Memory B cell (primary cell): ENCODE measurements around the gene FAM120AOS.

Experiments used
- ATAC-seq: fragments of 150-1000 bp; cut with Tn5 transposase; 2 replicates; pipeline ENCODE4 v1.10.0; 2021; ENCODE audit warnings: low read depth, mild to moderate bottlenecking, moderate library complexity
- DNase-seq, 2 donors: peaks; one replicate each; pipeline ENCODE4 v3.0.0; 2022; ENCODE audit warnings: low spot score in 2 of 2
- H3K27ac Mint-ChIP-seq: one replicate; pipeline ENCODE4 v1.8.0; 2022; ENCODE audit warnings: mild to moderate bottlenecking, moderate library complexity, mixed read lengths
- H3K27me3 Mint-ChIP-seq: one replicate; pipeline ENCODE4 v1.8.0; 2022; ENCODE audit warnings: mixed read lengths
- H3K36me3 Mint-ChIP-seq: one replicate; pipeline ENCODE4 v1.8.0; 2022; ENCODE audit warnings: mild to moderate bottlenecking, mixed read lengths
- H3K4me1 Mint-ChIP-seq: one replicate; pipeline ENCODE4 v1.8.0; 2022; ENCODE audit warnings: mixed read lengths
- H3K4me3 Mint-ChIP-seq: one replicate; pipeline ENCODE4 v1.8.0; 2022; ENCODE audit warnings: mild to moderate bottlenecking, moderate library complexity, mixed read lengths
- H3K9me3 Mint-ChIP-seq: one replicate; pipeline ENCODE4 v1.8.0; 2022; ENCODE audit warnings: mixed read lengths

The FAM120AOS gene

DNA sequence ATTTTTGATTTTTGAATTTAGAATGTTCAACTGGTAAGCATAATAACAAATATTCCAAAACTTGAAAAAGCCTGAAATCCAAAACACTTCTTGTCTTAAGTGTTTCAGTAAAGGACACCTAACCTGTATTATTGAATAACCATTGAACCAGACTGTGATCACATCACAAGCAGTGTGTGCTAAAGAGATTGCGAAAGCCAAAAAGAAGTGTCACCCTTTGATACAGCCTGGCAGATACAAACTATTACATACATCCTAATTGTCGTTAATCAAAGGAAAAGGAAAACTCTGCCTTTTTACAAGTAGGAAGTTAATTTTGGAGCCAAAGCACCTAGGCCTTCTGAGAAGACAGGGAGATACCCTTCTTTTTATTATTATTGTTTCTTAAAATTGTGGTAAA lies 8.4 kb upstream of the FAM120AOS start:
- no peak overlapping the region for H3K27ac Mint-ChIP-seq
- no peak for DNase-seq

DNA sequence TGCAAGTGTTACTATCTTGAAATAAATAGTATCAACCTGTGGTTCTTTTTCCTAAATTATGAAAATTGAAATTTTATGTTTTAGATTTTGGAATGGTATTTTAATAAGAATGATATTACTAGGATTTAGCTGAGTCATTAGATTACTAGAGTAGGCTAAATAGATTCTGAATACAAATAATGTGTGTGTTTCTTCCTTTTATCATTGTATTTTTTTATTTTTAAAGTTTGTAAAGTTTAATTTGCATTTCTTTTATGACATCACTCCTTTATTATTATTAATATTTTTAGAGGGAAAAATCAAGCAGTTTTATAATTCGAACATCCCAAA lies 8.0 kb upstream of the FAM120AOS start:
- H3K27ac Mint-ChIP-seq: peak overlapping the region; percentile 84
- no peak for ATAC-seq
- peaks cover 55% of the 10 kb centered on the region for H3K4me1 Mint-ChIP-seq
- H3K36me3 Mint-ChIP-seq: peaks cover 8% of the 10 kb centered on the region
- no peak overlapping the region for H3K4me3 Mint-ChIP-seq
- no peaks in the 10 kb centered on the region for H3K27me3 Mint-ChIP-seq
- H3K9me3 Mint-ChIP-seq: no peaks in the 10 kb centered on the region
- DNase-seq: no peak

More for the DNA sequence above, 8.4 kb upstream of the FAM120AOS start:
- Mint-ChIP-seq H3K36me3 (peaks cover 8% of the 10 kb centered on the region), H3K4me1 (peaks cover 55% of the 10 kb centered on the region), H3K4me3 (no peak overlapping the region), H3K9me3 (no peaks in the 10 kb centered on the region), H3K27me3 (no peaks in the 10 kb centered on the region)
- no peak for ATAC-seq

DNA sequence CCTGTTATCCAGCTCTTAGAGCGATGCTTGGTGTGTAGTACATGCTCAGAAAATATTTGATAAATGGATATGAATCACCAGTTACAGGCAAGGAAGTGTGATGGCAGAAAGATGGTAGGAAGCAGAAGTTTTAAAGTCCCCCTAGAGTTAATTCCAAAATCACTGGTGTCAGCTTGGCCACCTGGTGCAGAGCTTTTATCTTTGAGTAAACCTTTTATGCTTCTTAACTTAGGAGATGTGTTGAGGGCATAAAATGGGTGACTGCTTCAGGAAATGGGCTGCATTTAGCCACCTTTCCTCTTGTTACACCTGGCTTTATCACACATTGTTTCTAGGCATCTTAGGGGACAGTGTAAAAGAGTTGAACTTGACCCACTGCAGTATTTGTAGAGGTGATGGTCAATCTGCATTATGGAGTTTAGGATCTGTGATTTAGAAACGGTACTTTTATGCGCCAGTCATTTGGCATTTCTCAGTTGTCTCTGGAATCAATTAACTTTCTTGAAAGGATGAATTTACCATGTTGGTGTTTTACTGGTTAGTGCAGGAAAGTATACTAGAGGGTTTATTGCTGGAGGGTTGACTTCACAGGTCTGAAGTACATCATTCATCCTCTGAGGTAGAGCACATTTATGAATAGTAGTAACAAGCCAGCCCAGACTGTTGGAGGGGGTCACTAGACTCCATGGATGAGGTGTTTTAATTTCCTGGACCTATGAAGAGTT lies 7.5 kb upstream of the FAM120AOS start:
- Mint-ChIP-seq H3K36me3 (peaks cover 8% of the 10 kb centered on the region), H3K4me1 (peaks cover 54% of the 10 kb centered on the region), H3K27me3 (no peaks in the 10 kb centered on the region), H3K4me3 (peak overlapping the region; percentile 11), H3K27ac (peak overlapping the region; percentile 84), H3K9me3 (no peaks in the 10 kb centered on the region)
- DNase-seq (no peak), ATAC-seq (no peak)

DNA sequence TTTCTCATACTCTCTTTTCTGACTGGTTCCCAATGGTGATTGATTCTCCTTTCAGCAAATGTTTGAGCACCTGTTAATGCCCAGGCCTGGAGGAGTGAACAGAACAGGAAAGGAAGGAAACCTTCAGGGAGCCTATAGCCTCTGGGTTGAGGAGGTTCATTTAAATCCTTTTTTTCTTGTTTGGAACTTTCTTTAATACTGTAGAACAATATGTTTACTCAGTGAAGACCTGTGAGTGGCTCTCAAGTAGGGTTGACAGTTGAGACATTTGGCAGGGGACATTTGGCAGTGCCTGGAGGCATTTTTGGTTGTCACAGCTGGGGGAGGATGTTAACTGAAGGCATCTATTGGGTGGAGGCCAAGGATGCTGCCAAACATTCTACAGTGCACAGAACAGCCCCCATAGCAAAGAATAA lies 6.1 kb upstream of the FAM120AOS start:
- DNase-seq (no peak), ATAC-seq (no peak)
- Mint-ChIP-seq H3K27ac (peak overlapping the region; percentile 60), H3K27me3 (no peaks in the 10 kb centered on the region), H3K4me3 (no peak overlapping the region), H3K9me3 (no peaks in the 10 kb centered on the region), H3K36me3 (peaks cover 8% of the 10 kb centered on the region), H3K4me1 (peaks cover 45% of the 10 kb centered on the region)

DNA sequence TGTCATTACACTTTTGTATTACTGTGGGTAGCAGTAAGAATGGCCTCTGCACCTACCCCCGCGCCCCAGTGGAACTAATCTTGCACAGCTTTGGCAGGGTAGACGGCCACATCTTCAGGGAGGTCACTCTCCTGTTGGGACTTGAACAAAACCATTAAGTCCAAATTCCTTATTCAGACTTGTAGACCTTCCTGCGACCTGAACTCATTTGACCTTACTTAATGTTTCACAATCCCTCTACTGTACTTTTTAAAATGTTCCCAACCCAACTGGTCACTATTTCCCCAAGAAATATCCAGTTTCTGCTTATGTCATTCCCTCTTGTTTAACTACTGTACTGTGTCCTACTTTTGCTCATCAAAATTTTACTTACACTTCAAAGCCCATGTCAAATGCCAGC lies 5.3 kb upstream of the FAM120AOS start:
- peaks cover 43% of the 10 kb centered on the region for H3K4me1 Mint-ChIP-seq
- DNase-seq (no peak), ATAC-seq (no peak)
- H3K27me3 Mint-ChIP-seq: no peaks in the 10 kb centered on the region
- H3K36me3 Mint-ChIP-seq: peaks cover 8% of the 10 kb centered on the region
- H3K27ac Mint-ChIP-seq: peak overlapping the region; percentile 60
- no peaks in the 10 kb centered on the region for H3K9me3 Mint-ChIP-seq
- no peak overlapping the region for H3K4me3 Mint-ChIP-seq

DNA sequence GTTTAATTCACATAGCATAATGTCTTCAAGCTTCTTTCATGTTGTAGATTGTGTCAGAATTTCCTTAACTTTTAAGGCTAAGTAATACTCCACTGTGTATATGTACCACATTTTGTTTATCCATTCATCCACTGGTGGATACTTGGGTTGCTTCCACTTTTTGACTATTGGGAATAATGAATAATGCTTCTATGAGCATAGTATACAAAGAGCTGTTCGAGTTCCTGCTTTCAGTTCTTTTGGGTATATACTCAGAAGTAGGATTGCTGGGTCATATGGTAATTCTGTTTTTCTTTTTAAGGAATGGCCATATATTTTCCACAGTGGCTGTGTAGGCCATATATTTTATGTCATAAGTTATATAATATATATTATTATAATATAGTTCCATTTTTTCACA lies 3.6 kb upstream of the FAM120AOS start:
- H3K9me3 Mint-ChIP-seq: no peaks in the 10 kb centered on the region
- H3K36me3 Mint-ChIP-seq: peaks cover 10% of the 10 kb centered on the region
- no peaks in the 10 kb centered on the region for H3K27me3 Mint-ChIP-seq
- H3K4me3 Mint-ChIP-seq: peak overlapping the region; percentile 5
- no peak for DNase-seq
- peak overlapping the region; percentile 84 for H3K27ac Mint-ChIP-seq
- H3K4me1 Mint-ChIP-seq: peaks cover 43% of the 10 kb centered on the region
- ATAC-seq: no peak

DNA sequence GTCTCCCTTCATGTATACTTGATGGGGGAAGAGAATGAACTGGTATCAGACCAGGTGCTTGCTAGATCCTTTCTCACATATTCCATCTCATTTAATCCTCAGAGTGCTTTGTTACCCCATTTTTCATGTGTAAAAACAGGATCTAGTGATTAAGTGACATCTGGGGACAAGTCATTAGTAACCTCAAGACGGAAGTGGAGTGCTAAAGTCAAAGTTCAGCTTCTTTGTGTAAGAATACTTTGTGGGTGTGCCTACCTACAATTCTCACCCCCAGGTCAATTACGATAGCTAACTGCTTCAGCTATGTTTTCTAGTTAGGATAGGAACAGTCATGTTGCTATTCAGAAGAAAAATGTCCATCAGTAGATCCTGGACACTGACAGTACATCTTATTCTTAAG lies 3.1 kb upstream of the FAM120AOS start:
- Mint-ChIP-seq H3K4me1 (peaks cover 43% of the 10 kb centered on the region), H3K4me3 (peak overlapping the region; percentile 5)
- DNase-seq: no peak

DNA sequence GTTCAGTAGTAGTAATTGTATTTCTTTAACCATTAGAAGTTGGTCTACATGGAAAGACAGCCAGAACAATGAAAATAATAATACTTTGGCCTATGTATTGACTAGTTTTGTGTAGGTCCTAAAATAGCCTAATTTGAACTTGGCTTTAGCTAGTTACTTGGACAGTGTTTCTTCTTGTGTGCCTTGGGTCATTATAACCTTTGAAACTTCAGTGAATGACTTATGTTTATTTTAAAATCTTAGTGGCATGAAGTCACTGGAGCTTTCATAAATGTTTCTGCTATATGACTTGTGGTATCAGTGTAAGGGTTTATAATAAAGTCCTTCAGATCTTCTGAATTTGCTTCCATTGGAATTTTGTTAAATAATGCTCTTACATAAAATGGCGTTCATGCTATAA lies 2.6 kb upstream of the FAM120AOS start:
- Mint-ChIP-seq H3K9me3 (no peaks in the 10 kb centered on the region), H3K4me1 (peaks cover 41% of the 10 kb centered on the region), H3K36me3 (peaks cover 10% of the 10 kb centered on the region), H3K4me3 (peak overlapping the region; percentile 5), H3K27ac (peak overlapping the region; percentile 84), H3K27me3 (no peaks in the 10 kb centered on the region)
- ATAC-seq (no peak), DNase-seq (no peak)

More for the DNA sequence above, 3.1 kb upstream of the FAM120AOS start:
- peak overlapping the region; percentile 84 for H3K27ac Mint-ChIP-seq
- ATAC-seq: peak; percentile 20
- peaks cover 10% of the 10 kb centered on the region for H3K36me3 Mint-ChIP-seq
- H3K27me3 Mint-ChIP-seq: no peaks in the 10 kb centered on the region
- no peaks in the 10 kb centered on the region for H3K9me3 Mint-ChIP-seq

DNA sequence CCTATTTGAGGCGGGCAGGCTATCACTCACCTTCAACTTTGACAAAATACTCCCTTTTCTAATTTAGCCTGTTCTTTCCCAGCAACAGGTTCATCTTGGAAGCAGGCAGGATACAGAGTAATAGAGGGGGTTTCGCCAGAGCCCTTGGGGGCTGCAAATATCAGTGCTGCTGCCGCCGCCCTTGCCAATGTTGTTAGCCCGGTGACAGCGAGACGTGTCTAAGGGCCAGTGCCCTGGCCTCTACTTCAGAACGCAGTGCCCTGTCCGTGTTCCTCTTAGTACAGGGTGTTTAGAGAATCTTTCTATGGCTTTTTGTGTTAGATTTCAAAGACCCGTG lies 703 bp downstream of the FAM120AOS start:
- Mint-ChIP-seq H3K9me3 (no peaks in the 10 kb centered on the region), H3K36me3 (peaks cover 2% of the 10 kb centered on the region), H3K27me3 (no peaks in the 10 kb centered on the region), H3K27ac (peak overlapping the region; percentile 93), H3K4me1 (peaks cover 27% of the 10 kb centered on the region), H3K4me3 (peak overlapping the region; percentile 97)
- DNase-seq (no peak), ATAC-seq (no peak)

DNA sequence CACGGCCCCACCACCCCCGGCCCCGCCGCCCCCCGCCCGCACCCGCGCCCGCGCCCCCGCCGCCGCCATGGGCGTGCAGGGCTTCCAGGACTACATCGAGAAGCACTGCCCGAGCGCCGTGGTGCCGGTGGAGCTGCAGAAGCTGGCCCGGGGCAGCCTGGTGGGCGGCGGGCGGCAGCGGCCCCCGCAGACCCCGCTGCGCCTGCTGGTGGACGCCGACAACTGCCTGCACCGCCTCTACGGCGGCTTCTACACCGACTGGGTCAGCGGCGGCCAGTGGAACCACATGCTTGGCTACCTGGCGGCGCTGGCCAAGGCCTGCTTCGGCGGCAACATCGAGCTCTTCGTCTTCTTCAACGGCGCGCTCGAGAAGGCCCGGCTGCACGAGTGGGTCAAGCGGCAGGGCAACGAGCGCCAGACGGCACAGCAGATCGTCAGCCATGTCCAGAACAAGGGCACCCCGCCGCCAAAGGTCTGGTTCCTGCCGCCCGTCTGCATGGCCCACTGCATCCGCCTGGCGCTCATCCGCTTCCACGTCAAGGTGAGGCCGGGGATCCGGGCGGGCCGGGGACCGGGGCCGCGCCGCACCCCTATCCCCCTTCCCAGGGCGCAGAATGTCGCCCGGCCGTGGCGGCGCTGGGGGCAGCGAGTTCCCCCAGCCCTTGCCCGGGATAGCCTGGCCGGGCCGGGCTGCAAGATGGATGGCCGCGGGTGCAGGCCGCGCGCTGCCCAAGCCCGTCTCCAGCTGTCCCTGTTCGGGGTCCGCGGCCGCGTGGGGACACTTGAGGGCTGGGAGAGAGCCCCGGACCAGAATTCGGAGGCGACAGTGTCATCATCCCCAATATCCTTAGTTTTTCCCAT lies 1.3 kb downstream of the FAM120AOS start:
- DNase-seq: peak in 1 of 2 donors; percentile 52
- Mint-ChIP-seq H3K27ac (peak overlapping the region; percentile 93), H3K4me1 (peaks cover 23% of the 10 kb centered on the region), H3K36me3 (peaks cover 6% of the 10 kb centered on the region), H3K4me3 (peak overlapping the region; percentile 97), H3K27me3 (no peaks in the 10 kb centered on the region), H3K9me3 (no peaks in the 10 kb centered on the region)
- ATAC-seq: no peak

DNA sequence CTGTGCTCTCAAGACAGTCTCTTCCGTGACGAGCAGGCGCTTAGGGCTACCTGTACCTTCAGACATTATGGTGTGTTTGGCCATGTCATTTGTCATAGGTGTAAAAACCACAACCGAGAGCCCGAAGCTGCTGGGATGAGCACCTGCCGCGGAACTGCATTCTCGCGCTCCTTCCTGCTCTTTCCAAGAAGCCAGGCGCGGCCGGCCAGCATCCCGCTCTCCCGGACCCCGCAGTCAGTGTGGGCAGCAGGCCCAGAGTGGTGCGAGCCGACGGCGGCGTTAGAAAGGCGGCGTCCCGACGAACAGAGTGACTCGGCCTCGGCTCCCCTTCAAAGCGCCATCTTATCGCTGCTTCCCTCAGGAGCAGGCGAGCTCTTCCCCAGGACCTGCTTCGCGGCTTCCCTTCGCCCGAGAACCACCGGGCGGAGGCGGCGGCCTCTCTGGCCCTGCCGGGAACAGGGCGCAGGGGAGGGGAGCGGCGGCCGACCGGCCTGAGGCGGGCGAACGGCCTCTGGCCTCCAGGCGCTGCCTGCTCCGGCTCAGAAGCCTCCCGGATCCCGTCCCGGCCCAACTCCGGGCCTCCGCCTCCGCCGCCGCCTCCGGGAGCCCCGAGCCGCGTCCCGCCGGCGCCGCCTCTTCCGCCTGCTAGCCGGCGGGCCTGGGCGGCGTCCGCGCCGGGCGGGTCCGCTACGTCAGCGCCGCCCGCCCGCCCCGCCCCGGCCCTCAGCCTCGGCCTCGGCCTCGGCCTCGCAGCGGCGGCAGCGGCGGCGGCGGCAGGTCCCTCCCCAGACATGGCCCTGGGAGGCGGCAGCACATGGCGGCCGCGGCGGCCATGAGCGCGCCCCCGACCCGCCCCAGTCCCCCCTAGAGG lies 2.2 kb downstream of the FAM120AOS start, which contains the start of gene FAM120A:
TSS of gene FAM120A (plus strand) at position 741 of the 871 bp plus-strand sequence. CDS start 231 bp downstream, outside the sequence.
- Mint-ChIP-seq H3K27ac (peak within 1 kb of the TSS; percentile 93), H3K36me3 (peaks cover 12% of the 10 kb centered on the region), H3K4me3 (peak within 1 kb of the TSS; percentile 97), H3K27me3 (no peaks in the 10 kb centered on the region), H3K4me1 (peaks cover 15% of the 10 kb centered on the region), H3K9me3 (no peaks in the 10 kb centered on the region)
- DNase-seq: peak; percentile 50 to 67
- ATAC-seq: peak; percentile 76

DNA sequence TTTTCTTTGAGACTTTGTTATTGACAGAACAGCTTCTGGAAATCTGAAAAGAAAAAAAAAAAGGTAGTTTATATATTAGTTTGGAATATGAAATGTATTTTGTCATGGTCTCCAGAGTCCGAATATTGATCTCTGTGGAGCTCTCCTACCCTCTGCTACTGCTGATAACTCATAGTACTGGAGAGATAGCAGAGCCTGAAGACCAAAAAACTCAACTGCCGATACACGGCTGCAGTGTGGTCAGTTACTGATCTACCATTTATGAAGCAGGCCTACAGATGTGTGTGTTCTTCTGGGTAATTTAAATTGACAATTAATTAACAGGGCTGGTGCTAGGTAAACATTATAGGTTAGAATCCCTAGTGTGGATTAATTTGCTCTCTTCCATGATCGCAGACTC lies 5.7 kb downstream of the FAM120AOS start:
- ATAC-seq (no peak), DNase-seq (no peak)
- peaks cover 3% of the 10 kb centered on the region for H3K4me1 Mint-ChIP-seq
- no peaks in the 10 kb centered on the region for H3K27me3 Mint-ChIP-seq
- H3K36me3 Mint-ChIP-seq: peaks cover 16% of the 10 kb centered on the region
- no peaks in the 10 kb centered on the region for H3K9me3 Mint-ChIP-seq
- no peak overlapping the region for H3K4me3 Mint-ChIP-seq
- peak overlapping the region; percentile 69 for H3K27ac Mint-ChIP-seq

DNA sequence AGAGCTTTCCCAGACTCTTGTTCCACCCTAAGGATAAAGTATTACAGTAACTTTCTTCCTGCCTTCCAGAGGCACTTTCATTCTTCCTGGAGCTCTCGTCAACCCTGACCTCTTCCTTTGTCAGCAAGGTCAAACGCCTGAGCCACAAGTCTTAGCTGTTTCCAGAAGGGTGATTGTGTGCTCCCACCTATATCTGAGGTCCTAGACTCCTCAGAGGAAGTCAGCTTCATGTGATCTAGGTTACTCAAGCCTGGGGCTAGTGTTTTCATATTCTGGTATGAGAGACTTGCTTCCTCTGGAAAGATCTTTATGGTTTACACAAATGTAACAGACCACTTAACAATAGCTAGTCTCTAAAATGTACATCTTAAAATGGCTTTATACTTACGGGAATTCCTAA lies 7.3 kb downstream of the FAM120AOS start:
- Mint-ChIP-seq H3K27ac (peak overlapping the region; percentile 87), H3K9me3 (no peaks in the 10 kb centered on the region), H3K36me3 (peaks cover 16% of the 10 kb centered on the region), H3K4me3 (no peak overlapping the region), H3K27me3 (no peaks in the 10 kb centered on the region), H3K4me1 (peaks cover 3% of the 10 kb centered on the region)
- ATAC-seq (no peak), DNase-seq (no peak)
